Stimulated activated CD4-positive, alpha-beta T cell treated with anti-CD3 and anti-CD28 coated beads, Interleukin-4, amount 100 ng/mL, for 48 hours (primary cell): ENCODE data around the gene SLC25A30.
A peak's percentile ranks its signal among the peaks of the same experiment; 100 is the strongest.

ENCODE experiments used
- DNase-seq, 2 donors: peaks; one replicate each; pipeline ENCODE4 v3.0.0-alpha.2; 2020; ENCODE audit warnings: low read depth in 2 of 2

The SLC25A30 gene, protein sequence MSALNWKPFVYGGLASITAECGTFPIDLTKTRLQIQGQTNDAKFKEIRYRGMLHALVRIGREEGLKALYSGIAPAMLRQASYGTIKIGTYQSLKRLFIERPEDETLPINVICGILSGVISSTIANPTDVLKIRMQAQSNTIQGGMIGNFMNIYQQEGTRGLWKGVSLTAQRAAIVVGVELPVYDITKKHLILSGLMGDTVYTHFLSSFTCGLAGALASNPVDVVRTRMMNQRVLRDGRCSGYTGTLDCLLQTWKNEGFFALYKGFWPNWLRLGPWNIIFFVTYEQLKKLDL

DNA sequence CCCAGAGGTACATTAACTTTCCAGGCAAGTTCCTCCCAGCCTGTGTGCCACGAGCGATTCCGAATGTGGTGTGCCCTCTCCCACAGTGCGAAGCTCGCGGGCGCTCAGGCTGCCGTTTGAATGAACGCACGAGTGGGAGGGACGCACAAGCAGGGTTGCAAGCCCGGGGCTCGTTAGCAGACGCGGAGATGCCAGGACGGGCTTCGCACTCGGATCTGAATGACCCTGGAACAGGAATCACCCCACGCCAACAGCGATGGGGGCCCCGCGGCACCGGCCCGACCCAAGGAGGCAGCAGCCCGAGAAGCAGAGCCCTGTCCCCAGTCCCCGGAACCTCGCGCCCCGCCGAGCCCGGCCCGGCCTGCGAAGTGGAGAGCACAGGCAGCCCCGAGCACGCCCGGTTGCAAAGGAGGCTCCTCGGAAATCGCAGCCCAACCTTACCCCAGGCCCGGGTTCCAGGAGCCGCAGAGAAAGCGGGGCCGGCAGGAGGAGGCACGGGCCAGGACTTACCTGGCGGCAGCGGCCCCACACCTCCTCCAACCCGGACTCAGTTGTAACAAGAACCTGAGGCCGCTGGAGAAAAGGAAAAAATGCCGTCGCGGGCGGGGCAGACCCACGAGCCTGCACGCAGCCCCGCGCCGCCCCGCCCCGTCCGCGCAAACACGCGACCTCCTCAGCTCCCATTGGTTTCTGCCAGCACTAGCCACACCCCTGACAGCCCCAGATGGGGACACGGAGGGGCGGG is at the start of gene SLC25A30:
Gene SLC25A30 (minus strand): TSS at position 584 of the 745 bp plus-strand sequence. CDS start 6,948 bp downstream, outside the sequence.
- peak; percentile 87 to 93 for DNase-seq

DNA sequence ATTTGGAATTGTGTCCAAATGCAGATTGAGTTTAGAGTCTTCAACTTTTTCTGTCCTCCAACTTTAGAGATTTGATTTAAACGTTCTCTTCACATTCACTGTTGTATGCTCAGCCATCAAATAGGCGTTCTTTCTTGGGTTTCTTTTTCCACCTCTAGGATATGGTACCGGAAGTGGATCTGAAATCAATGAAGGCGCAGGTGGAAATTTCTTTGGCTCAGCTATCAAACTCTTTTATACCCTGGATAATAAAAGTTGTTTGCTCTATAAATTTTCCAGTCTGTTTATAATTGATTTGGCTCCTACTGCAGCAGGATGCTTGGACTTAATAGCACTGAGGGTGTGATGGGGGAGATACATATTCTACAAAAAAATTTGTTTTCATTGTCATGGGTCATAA is 48.2 kb upstream of the SLC25A30 start:
- DNase-seq = no peak

DNA sequence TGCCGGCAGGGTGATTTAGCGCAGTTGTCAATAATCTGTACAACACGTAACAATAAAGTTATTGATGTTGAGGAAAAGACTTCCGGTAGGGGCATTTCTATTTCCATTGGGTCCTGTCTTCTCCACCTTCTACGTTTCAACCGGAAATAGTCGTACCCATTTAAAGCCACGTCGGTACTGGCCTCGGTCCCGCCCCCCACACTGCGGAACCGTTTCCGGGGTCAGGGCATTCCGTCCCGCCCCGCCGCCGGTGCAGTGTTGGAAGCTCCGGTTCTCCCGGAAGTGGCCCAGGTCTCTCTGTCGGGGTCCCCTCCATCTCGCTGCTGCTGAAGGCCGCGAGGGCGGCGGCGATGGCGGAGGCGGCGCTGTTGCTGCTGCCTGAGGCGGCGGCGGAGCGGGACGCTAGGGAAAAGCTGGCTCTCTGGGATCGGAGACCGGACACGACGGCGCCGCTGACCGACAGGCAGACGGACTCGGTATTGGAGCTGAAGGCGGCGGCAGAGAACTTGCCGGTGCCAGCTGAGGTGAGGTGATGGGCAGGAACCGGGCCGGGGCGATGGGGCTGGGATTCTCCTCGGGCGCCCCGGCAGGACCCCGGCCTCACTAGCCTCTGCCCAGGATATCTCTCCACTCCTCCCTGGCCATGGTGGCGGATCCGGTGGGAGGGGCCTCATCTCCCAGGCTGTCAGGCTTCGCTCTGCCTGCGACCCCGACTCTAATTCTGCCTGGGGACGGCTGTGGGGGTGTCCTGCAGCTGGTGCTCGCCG is 46.7 kb upstream of the SLC25A30 start, which contains the start of gene COG3:
Gene COG3 (plus strand): TSS at position 253 of the 767 bp plus-strand sequence. CDS start 98 bp downstream, at position 351.
- peak; percentile 92 to 96 for DNase-seq

DNA sequence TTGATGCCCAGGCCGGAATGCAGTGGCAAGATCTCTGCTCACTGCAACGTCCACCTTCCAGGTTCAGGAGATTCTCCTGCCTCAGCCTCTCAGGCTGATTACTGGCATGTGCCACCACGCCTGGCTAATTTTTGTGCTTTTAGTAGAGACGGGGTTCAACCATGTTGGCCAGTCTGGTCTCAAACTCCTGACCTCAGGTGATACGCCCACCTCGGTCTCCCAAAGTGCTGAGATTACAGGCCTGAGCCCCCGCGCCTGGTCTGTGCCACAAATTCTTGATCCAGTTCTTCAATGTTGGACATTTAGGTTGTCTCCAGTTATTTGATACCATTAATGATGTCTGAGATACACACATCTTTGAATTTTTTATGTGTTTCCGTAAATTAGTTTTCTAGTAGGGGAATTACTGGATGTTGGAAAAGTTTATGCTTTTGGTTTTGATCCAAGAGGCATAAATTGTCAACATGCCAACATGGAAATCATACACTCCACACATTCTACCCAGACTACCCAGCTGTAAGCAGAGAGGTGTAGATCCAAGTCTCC is 46.0 kb upstream of the SLC25A30 start:
- DNase-seq = no peak

DNA sequence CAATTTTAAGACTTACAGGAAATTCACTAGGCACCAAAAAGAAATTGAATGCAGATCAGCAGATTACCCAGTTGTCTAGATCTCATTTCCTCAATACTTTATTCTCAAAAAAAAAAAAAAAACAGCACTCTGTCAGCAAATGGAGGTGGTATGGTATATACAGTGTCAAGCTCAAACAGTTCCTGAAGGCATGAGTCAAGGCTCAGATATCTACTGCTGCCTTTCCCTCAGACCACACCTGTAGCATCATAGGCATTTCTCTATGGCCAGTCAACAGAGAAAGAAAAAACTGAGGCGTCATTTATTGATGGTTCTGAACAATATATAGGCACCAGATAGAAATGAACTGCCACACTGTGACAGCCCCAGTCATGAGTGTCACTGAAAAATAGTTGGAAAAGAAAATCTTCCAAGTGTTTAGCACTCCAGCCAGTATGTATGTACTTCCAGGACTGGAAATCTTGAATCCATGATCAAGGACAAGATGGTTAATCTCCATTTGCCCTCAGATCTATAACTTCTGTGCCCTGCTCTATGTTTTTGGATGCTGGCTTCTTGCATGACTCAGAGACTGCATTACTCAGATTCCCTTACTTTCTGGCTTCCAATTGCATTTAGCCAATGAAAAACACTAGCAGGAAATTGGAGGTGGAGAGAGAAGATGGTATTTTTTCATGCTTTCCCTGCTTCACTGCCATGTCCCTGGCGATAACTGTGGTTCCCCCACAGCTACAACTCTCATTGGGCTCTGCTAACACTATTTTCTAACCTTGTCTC is 38.2 kb upstream of the SLC25A30 start:
- DNase-seq = no peak

DNA sequence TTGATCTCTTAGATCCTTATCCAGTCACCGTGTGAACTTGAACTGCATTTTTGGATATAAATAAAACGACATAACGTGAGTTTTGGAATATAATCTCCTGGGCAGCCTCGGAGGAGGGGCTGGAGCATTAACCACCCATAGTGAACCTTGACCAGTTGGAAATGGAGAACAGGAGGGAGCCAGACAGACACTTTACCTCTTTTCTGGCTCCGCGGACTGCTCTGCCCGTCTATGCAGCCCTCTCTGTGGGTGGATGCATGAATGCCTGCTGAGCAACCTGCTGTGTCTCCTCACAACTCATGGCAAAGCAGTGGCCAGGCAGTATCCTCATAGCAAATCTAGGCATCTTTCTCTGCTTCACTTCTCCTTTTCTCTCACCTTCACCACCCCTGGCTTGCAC is 36.0 kb upstream of the SLC25A30 start:
- no peak for DNase-seq

DNA sequence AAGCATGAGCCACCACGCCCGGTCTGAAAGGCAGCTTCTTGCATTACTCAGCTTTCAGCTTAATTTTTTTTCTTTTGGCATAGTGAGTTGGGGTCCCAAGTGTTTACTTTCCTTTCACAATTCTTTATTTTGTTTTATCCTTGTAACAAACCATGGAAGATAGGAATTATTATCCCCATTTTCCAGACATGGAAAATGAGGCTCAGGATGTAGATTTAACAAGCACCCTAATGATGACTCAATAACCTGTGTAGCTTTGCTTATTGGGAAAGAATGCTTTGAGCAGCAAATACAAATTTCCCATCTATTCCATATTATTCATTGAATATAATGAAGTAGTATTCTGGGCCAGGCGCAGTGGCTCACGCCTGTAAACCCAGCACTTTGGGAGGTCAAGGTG is 33.1 kb upstream of the SLC25A30 start:
- no peak for DNase-seq

DNA sequence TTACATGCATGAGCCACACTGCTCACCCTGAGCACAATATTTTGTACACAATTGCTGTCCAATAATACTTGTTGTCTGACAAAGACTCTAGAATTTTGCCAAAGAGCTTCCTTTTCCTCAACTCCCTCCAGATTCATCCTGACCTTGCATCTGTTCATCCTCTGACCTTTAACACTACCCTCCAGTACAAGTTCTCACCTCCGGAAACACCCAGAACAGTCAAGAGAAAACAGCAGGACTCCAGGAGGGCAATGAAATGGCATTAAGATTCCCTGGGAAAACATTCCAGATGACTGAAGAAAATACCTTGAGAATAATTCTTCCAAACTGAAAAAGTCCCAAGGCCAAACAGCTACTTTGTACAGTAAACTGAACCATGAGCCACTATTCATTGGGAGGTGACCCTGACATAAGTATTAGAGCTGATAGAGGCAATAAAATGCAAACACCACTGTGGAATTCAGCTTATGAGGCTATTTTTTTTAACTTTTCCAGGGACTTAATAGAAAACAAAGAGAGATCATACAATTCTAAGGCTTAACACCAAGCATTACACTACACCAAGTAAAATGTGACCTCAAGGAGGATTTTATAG is 30.9 kb upstream of the SLC25A30 start:
- no peak for DNase-seq

DNA sequence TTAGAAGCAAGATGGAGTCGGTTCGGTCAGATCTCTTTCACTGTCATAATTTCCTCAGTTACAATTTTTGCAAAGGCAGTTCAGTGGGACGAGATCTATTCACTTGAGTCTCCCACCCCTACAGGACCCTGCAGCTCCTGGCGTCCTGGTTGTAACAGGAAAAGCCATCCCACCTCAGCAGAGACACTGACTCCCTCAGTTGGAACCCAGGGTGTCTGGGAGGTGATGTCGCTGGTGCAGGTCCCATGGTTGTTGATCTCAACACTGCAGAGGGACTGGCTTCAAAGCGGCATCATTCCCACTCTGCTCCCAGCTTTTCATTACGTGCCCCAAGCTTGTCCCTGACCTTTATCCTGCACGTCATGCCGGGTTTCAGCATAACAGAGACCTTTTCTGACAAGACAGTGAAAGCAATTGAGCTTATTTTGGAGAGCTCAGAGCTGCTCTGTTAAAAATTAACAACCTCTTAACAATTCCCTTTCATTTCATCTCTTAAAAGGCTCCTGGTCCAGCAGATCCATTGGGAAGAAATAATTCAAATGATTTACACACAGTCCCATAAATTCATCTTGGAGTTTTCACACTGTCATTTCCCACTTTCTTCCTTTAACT is 29.0 kb upstream of the SLC25A30 start:
- no peak for DNase-seq

DNA sequence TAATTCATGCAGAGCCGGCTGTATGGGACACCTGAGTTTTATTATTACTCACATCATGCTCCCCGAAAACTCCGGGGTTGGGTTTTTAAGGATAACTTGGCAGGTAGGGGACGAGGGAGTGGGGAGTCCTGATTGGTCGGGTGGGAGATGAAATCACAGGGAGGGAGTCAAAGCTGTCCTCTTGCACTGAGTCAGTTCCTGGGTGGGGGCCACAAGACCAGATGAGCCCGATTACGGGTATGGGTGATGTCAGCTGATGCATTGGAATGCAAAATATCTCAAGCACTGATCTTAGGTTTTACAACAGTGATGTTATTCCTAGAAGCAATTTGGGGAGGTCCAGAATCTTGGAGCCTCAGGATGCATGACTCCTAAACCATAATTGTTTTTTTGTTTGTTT is 28.0 kb upstream of the SLC25A30 start:
- DNase-seq = no peak

DNA sequence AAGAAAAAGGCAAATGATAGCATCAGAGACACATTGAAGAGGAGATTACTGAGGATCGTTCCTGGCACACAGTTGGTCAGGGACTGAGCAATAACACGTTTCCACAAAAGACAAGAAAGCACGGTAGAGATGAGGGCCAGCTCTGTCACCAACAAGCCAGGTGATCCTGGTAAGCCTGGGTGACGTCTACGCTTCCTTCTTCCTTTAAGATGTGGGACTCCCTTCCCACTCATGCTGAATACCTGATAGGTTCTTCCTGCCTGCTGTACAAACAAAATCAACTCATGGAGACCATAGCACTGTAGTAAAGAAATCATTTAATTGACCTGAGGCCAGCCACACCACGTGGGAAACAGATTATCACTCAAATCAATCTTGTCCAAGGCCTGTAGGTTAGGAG is 26.9 kb upstream of the SLC25A30 start:
- no peak for DNase-seq

DNA sequence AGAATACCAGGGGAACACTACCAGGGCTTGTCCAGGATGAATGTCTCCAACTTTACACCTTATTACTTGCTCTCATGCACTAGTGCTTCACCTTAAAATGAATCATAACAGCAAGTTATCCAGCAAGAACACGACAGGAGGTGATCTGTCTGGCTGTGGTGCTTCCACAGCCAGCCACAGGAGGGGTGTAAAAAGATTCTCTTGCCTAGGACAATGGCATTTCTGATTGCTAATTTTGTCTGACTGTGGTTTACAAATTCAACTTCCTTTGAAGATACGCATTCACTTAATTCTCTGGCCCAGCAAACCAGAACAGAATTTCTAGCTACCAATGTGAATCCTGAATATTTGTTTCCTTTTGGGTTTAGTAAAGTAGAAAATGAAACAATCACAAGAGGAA is 23.5 kb upstream of the SLC25A30 start:
- DNase-seq = no peak

DNA sequence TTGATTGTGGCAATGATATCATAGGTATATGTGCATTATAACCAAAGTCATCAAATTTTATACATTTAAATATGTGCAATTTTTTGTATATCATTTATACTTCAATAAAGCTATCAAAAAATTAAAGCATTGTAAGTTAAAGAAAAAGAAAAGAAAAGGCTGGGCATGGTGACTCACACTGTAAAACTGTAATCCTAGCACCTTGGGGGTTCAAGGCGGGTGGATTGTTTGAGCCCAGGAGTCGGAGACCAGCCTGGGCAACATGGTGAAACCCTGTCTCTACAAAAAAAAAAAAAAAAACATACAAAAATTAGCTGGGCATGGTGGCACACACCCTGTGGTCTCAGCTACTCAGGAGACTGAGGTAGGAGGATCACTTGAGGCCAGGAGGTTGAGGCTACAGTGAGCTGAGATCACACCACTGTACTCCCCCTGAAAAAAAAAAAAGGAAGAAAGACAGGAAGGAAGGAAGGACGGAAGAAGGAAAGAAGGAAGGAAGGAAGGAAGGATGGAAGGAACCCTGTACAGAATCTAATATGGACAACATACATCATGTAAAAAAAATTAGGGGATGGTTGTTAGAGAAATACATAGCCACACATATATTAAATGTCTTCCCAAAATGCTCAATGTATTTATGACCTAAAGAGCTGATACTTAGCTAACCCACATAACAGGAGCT is 21.7 kb upstream of the SLC25A30 start:
- DNase-seq = no peak

DNA sequence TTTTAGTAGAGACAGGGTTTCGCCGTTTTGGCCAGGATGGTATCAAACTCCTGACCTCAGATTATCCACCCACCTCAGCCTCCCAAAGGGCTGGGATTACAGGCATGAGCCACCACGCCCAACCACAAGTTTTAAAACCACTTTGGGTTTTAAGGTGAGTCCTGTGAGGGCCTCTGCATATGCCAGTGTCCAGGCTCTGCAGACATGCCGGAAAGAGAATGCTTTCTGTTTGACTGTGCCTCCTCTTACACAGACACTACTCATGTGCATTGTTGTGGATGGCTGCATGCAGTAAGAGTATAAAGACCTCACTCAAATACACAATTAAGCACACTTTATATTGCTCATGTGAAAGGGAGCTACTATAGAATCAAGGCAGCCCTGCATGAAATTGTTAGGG is 20.8 kb upstream of the SLC25A30 start:
- DNase-seq = no peak

DNA sequence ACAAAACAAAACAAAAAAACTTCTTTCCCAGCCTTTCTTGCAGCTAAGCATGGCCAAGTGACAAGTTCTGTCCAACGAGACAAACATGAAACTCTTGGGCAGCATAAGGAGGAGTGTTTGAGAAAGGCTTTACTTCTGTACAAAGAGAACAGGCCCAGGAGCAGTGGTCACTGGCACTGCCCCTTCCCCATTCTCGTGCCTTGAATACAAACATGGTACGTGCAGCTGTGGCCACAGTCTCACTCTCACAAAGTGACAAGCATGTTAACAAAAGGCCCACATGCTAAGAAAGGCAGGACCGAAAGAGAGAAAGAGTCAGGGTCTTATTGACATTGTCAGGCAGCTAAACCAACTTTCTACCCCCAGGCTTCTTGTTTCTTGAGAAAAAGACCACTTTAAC is 19.8 kb upstream of the SLC25A30 start:
- no peak for DNase-seq

DNA sequence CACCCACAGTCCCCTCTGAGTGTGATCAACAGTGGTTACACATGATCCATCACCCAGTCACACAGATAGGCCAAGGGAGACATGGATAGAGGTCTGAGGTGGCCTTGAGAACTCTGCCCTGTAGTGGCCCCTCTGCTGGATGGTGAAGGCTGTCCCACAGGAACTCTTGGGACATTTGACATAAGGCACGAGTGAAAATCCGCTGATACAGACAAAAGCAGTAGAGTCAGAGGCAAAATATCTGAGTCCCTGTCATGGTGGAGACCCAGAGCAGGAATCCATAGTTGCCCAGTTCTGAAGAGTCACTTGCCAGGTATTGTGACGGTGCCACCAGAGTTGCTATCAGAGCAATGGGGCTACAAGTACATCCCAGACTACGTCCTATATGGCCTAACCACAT is 18.8 kb upstream of the SLC25A30 start:
- no peak for DNase-seq

DNA sequence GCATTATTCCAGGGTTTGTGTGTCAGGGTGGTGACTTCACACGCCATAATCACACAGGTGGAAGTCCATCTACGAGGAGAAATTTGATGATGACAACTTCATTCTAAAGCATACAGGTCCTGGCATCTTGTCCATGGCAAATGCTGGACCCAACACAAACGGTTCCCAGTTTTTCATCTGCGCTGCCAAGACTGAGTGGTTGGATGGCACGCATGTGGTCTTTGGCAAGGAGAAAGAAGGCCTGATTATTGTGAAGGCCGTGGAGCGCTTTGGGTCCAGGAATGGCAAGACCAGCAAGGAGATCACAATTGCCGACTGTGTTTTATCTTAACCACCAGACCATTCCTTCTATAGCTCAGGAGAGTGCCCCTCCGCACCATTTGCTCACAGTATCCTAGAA is 18.2 kb upstream of the SLC25A30 start:
- DNase-seq = no peak

DNA sequence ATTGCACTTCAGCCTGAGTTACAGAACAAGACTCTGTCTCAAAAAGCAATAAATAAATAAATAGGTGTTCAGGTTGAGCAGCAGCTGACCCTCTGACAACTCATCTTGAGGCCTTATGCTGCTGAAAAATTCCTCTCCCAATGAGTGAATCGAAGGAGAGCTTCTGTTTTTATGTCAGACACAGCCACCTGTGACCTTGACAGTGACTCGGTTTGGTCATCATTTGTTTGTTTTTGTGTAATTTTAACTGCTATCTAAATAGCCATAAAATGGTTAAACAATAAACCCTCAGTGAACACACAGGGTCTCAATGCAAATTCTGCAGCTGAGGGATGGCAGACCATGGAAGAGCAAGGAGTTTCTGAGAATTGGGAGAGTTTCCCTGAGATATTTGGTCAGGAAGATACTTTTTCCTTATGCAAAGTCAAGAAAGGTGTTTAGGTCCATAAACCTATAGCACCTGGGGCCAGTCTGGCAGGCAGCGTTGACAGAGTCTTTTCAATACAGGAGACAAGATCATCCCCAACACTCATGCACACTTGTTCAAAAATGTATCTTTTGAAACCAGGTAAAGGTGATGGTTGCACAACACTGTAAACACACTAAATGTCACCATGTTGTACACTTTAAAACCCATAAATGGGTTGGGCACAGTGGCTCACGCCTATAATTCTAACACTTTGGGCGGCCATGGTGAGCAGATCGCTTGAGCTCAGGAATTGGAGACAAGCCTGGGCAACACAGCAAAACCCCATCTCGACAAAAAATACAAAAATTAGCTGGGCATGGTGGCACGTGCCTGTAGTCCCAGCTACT is 16.6 kb upstream of the SLC25A30 start:
- DNase-seq = no peak

DNA sequence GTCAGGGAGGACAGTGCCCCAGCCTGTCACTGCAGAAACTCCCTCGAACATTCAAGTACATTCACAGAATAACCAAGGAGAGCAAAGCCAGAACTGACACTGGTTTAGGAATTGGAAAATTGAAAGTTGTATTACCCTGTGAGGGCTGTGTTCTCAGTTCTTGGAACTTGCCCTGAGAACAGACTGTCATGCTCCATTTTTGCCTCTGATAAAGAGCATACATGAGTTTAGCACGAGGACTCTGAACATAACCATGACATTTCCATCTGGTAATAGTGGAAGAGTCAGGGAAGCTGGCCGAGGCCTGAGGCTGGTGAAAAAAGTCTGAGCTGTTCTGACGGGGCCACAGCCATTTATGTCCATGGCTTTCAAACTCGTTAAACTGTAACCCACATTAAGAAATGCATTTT is 15.2 kb upstream of the SLC25A30 start:
- no peak for DNase-seq
